Measurements from ENCODE around the gene FANCB.

FANCB gene

DNA sequence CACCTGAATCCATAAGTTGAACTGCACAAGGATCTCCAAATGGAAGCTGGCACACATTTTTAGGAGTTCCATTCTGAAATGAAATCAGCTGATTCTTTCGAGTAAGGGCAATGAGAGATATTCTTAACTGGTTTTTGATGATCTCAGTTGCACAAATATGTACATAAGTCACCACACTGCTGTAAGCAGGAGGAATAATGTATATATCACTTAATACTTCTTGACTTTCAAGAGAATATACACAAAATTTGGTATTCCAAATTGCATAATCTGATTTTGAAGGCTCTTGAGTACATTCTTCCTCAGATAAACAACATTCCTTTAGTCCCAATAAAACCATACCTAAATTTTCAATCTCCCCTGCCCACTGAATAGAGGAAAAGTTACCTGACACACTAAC, 8.2 kb downstream of the FANCB start:
- no peak for DNase-seq (ENCODE audit: low spot score)
- POLR2A ChIA-PET (ENCODE audit: low non-redundant PET) = no interaction called here

DNA sequence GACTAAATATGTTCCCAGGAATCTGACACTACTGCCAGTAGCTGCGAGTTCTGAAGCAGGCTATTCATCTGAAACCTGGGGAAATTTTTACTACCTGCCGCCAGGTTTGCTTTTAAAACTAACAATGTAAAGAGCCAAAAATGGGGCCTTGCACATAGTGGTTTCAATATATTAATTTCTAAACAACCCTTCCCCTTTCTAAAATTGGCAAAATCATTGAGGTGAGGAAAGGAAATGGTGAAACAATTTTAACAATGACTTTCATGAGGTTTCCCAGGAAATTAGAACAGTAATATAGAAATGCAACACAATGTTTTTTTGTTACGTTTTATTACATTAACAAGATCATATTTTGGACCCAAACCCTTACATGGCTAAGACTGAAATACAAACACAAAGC, 21.3 kb downstream of the FANCB start:
- TF ChIP-seq CTCF (conservative IDR thresholded peaks at IDR 0.05; ENCODE audit: low read depth) = no peak
- no peak for DNase-seq (ENCODE audit: low spot score)
- no peak overlapping the region for H3K27ac ChIP-seq
- POLR2A ChIA-PET (ENCODE audit: low non-redundant PET) = no interaction called here
- CTCF ChIA-PET = no interaction called here

More for the DNA sequence above, 8.2 kb downstream of the FANCB start:
- no peak for TF ChIP-seq CTCF (conservative IDR thresholded peaks at IDR 0.05; ENCODE audit: low read depth)
- CTCF ChIA-PET = no interaction called here
- H3K27ac ChIP-seq = no peak overlapping the region

DNA sequence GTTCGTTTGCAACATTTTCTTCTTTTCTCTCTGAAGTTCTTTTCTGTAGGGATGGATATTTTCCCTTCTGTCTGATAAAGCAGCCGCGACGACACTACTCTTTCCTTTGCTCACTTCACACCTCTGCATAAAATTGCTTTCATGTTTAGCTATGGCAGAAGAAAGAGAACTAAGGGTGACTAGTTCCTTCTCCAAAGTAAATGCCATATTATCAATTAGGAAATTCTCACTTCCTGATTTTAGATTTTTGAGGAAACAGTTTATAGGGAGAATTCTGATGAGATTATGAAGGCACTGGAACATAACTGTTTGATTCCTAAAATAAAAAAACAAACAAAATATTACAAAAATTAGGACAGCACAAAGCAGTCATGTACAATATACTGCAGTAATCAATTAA, 29.2 kb downstream of the FANCB start:
- ChIA-PET CTCF (no interaction called here), POLR2A (ENCODE audit: low non-redundant PET) (no interaction called here)
- no peak for DNase-seq (ENCODE audit: low spot score)
- H3K27ac ChIP-seq = no peak overlapping the region
- no peak for TF ChIP-seq CTCF (conservative IDR thresholded peaks at IDR 0.05; ENCODE audit: low read depth)

GRCh38 chrX:14837155-14837554, 35.7 kb downstream of the FANCB start:
- TF ChIP-seq CTCF (conservative IDR thresholded peaks at IDR 0.05; ENCODE audit: low read depth) = no peak
- no peak for DNase-seq (ENCODE audit: low spot score)
- H3K27ac ChIP-seq = no peak overlapping the region
- POLR2A ChIA-PET (ENCODE audit: low non-redundant PET) = no interaction called here
- CTCF ChIA-PET = no interaction called here

DNA sequence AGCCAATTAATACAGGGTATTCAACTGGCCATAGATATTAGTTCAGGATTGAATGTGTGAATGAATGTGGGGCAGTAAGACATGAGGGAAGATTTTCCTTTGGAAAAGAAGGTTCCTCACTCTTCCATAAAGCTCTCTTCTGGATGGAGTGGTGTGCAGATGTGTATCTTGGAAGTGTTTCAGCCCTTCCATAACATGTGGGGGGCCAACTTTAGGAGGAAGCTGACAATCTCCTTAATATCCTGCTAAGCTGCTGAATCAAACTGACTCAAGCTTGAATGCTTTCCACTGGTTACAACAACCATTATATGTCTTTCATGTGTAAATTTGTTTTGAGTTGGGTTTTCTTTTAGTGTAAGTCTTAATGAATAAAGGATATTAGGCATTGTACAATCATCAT, 40.3 kb downstream of the FANCB start:
- H3K27ac ChIP-seq = no peak overlapping the region
- POLR2A ChIA-PET (ENCODE audit: low non-redundant PET) = no interaction called here
- no peak for DNase-seq (ENCODE audit: low spot score)
- CTCF ChIA-PET = no interaction called here
- no peak for TF ChIP-seq CTCF (conservative IDR thresholded peaks at IDR 0.05; ENCODE audit: low read depth)

GRCh38 chrX:14832151-14832550, 40.7 kb downstream of the FANCB start:
- CTCF ChIA-PET = no interaction called here
- H3K27ac ChIP-seq = no peak overlapping the region
- POLR2A ChIA-PET (ENCODE audit: low non-redundant PET) = no interaction called here
- TF ChIP-seq CTCF (conservative IDR thresholded peaks at IDR 0.05; ENCODE audit: low read depth) = no peak
- no peak for DNase-seq (ENCODE audit: low spot score)

- TF ChIP-seq CTCF (conservative IDR thresholded peaks at IDR 0.05; ENCODE audit: low read depth) = no peak
- ChIA-PET POLR2A (ENCODE audit: low non-redundant PET) (no interaction called here), CTCF (no interaction called here)
Observed at GRCh38 chrX:14829643-14830042, 43.2 kb downstream of the FANCB start.

More at GRCh38 chrX:14829643-14830042, 43.2 kb downstream of the FANCB start:
- DNase-seq (ENCODE audit: low spot score) = no peak
- H3K27ac ChIP-seq = no peak overlapping the region
